ACHN (cell line): ENCODE measurements around the gene HCRT.
A peak's percentile ranks its signal among the peaks of the same experiment; 100 is the strongest.
"Not testable (repeated sequence)": the region's sequence is repeated elsewhere in the genome, so short reads cannot be mapped to it uniquely, and the experiment has no call there.

Source experiments
- DNase-seq: peaks from one replicate; pipeline ENCODE4 v3.0.0-alpha.2; 2015
- in situ Hi-C: cut with HindIII; loops from 2 replicates; pipeline ENCODE4 v1.10.0; 2017; ENCODE audit warnings: low sequenced_read_pairs, low pct_ligation_motif_present, low pct_unique_long_range_greater_than_20kb

HCRT gene

GRCh38 chr17:42184713-42185620 lies at the start of gene HCRT:
Gene HCRT (minus strand): TSS chr17:42185452. CDS start chr17:42185365, 87 bp downstream.
- in situ Hi-C loops: no loop called here

GRCh38 chr17:42233994-42234393 lies 48.7 kb upstream of the HCRT start:
- DNase-seq: no peak
- in situ Hi-C loops: no loop called here

More at GRCh38 chr17:42184713-42185620, at the start of gene HCRT:
- no peak for DNase-seq

- no peak for DNase-seq
- in situ Hi-C loops: no loop called here
Observed at GRCh38 chr17:42233156-42233555, 47.9 kb upstream of the HCRT start.

- in situ Hi-C loops: no loop called here
Observed at GRCh38 chr17:42230225-42230624, 45.0 kb upstream of the HCRT start.

GRCh38 chr17:42227849-42228700 lies 42.8 kb upstream of the HCRT start:
- no peak for DNase-seq

More at GRCh38 chr17:42230225-42230624, 45.0 kb upstream of the HCRT start:
- no peak for DNase-seq

GRCh38 chr17:42225646-42226045 lies 40.4 kb upstream of the HCRT start:
- DNase-seq: no peak
- in situ Hi-C loops: no loop called here

More at GRCh38 chr17:42227849-42228700, 42.8 kb upstream of the HCRT start:
- in situ Hi-C loops: no loop called here

GRCh38 chr17:42224651-42225050 lies 39.4 kb upstream of the HCRT start:
- in situ Hi-C loops: no loop called here
- DNase-seq: no peak

GRCh38 chr17:42221886-42222745 lies 36.9 kb upstream of the HCRT start:
- DNase-seq: peak; percentile 60
- in situ Hi-C loops: no loop called here

- in situ Hi-C loops, DNase-seq: not testable (repeated sequence)
Observed at GRCh38 chr17:42219280-42219679, 34.0 kb upstream of the HCRT start.

- DNase-seq: no peak
Observed at GRCh38 chr17:42214156-42214555, 28.9 kb upstream of the HCRT start.

GRCh38 chr17:42212382-42212781 lies 27.1 kb upstream of the HCRT start:
- in situ Hi-C loops: no loop called here
- no peak for DNase-seq

More at GRCh38 chr17:42214156-42214555, 28.9 kb upstream of the HCRT start:
- in situ Hi-C loops: no loop called here

- in situ Hi-C loops, DNase-seq: not testable (repeated sequence)
Observed at GRCh38 chr17:42211921-42212341, 26.7 kb upstream of the HCRT start.

- no peak for DNase-seq
- in situ Hi-C loops: no loop called here
Observed at GRCh38 chr17:42210046-42210445, 24.8 kb upstream of the HCRT start.

- in situ Hi-C loops: not testable (repeated sequence)
Observed at GRCh38 chr17:42206153-42206612, 20.9 kb upstream of the HCRT start.

GRCh38 chr17:42203354-42203753 lies 18.1 kb upstream of the HCRT start:
- peak; percentile 28 for DNase-seq
- in situ Hi-C loops: no loop called here

More at GRCh38 chr17:42206153-42206612, 20.9 kb upstream of the HCRT start:
- DNase-seq: not testable (repeated sequence)

GRCh38 chr17:42202696-42203095 lies 17.4 kb upstream of the HCRT start:
- no peak for DNase-seq
- in situ Hi-C loops: no loop called here

GRCh38 chr17:42202159-42202558 lies 16.9 kb upstream of the HCRT start:
- in situ Hi-C loops: no loop called here
- DNase-seq: no peak

- in situ Hi-C loops: no loop called here
- no peak for DNase-seq
Observed at GRCh38 chr17:42201458-42201772, 16.2 kb upstream of the HCRT start.
